NT2/D1 (cell line): Measurements from ENCODE around the gene ZDHHC11.

Source experiments
- SUZ12 ChIP-seq: IDR thresholded peaks from 2 replicates; pipeline ENCODE4 v1.6.1; 2011; ENCODE audit not compliant: insufficient read length, insufficient read depth; ENCODE audit errors: extremely low read depth
- YY1 ChIP-seq: IDR thresholded peaks from 2 replicates; pipeline ENCODE4 v1.6.1; 2011; ENCODE audit not compliant: insufficient read length, insufficient read depth
- ZNF274 ChIP-seq: IDR thresholded peaks from 2 replicates; pipeline ENCODE4 v1.6.1; 2011; ENCODE audit warnings: mild to moderate bottlenecking, low read depth, low read length

- TF ChIP-seq SUZ12 (no peak), YY1 (no peak), ZNF274 (no peak)
Observed at GRCh38 chr5:765948-766631, 84.7 kb downstream of the ZDHHC11 start.
